BLaER1 (cell line): Measurements from ENCODE around the gene LRRC55.

Experiments used
- H3K27ac ChIP-seq: shearing (Covaris generic); formaldehyde crosslinking; 2 replicates; pipeline ENCODE4 v1.8.1; 2022
- H3K27me3 ChIP-seq: shearing (Covaris generic); formaldehyde crosslinking; 2 replicates; pipeline ENCODE4 v1.8.1; 2022
- H3K36me3 ChIP-seq: shearing (Covaris generic); formaldehyde crosslinking; 2 replicates; pipeline ENCODE4 v1.8.1; 2022
- H3K4me1 ChIP-seq: shearing (Covaris generic); formaldehyde crosslinking; 2 replicates; pipeline ENCODE4 v1.8.1; 2022
- H3K4me2 ChIP-seq: shearing (Covaris generic); formaldehyde crosslinking; 2 replicates; pipeline ENCODE4 v1.8.1; 2022
- H3K4me3 ChIP-seq: shearing (Covaris generic); formaldehyde crosslinking; 2 replicates; pipeline ENCODE4 v1.8.1; 2022
- H3K9ac ChIP-seq: shearing (Covaris generic); formaldehyde crosslinking; 2 replicates; pipeline ENCODE4 v1.8.1; 2022
- H3K9me3 ChIP-seq: shearing (Covaris generic); formaldehyde crosslinking; 2 replicates; pipeline ENCODE4 v1.8.1; 2022
- H4K20me1 ChIP-seq: shearing (Covaris generic); formaldehyde crosslinking; 2 replicates; pipeline ENCODE4 v1.8.1; 2022
- Cebpa-rat ChIP-seq: shearing (Covaris generic); IDR thresholded peaks from 2 replicates; pipeline ENCODE4 v1.8.1; 2022

The LRRC55 gene

GRCh38 chr11:57175478-57175877 is 6.3 kb upstream of the LRRC55 start:
- Histone ChIP-seq H4K20me1 (no peaks in the 10 kb centered on the region), H3K9ac (no peak overlapping the region), H3K36me3 (no peaks in the 10 kb centered on the region), H3K4me1 (no peaks in the 10 kb centered on the region), H3K27me3 (no peaks in the 10 kb centered on the region), H3K9me3 (peaks cover 5% of the 10 kb centered on the region), H3K4me3 (no peak overlapping the region), H3K27ac (no peak overlapping the region), H3K4me2 (no peak overlapping the region)
- no peak for TF ChIP-seq Cebpa-rat

GRCh38 chr11:57178334-57178733 is 3.4 kb upstream of the LRRC55 start:
- Histone ChIP-seq H3K4me2 (no peak overlapping the region), H3K4me1 (no peaks in the 10 kb centered on the region), H3K27ac (no peak overlapping the region), H3K9me3 (peaks cover 6% of the 10 kb centered on the region), H4K20me1 (no peaks in the 10 kb centered on the region), H3K4me3 (no peak overlapping the region), H3K9ac (no peak overlapping the region), H3K36me3 (no peaks in the 10 kb centered on the region), H3K27me3 (no peaks in the 10 kb centered on the region)
- TF ChIP-seq Cebpa-rat, result no peak

- H4K20me1 ChIP-seq, result no peaks in the 10 kb centered on the region
- H3K4me1 ChIP-seq, result no peaks in the 10 kb centered on the region
- H3K4me3 ChIP-seq, result no peak overlapping the region
- no peak overlapping the region for H3K4me2 ChIP-seq
- no peaks in the 10 kb centered on the region for H3K27me3 ChIP-seq
- no peak for TF ChIP-seq Cebpa-rat
- H3K36me3 ChIP-seq, result no peaks in the 10 kb centered on the region
- H3K27ac ChIP-seq, result no peak overlapping the region
- H3K9me3 ChIP-seq, result peaks cover 6% of the 10 kb centered on the region
- H3K9ac ChIP-seq, result no peak overlapping the region
Observed at GRCh38 chr11:57179681-57180080, 2.1 kb upstream of the LRRC55 start.

GRCh38 chr11:57180081-57180561 is 1.6 kb upstream of the LRRC55 start:
- no peak for TF ChIP-seq Cebpa-rat
- H3K36me3 ChIP-seq, result no peaks in the 10 kb centered on the region
- H3K27ac ChIP-seq, result no peak overlapping the region
- H4K20me1 ChIP-seq, result no peaks in the 10 kb centered on the region
- H3K9ac ChIP-seq, result no peak overlapping the region
- H3K9me3 ChIP-seq, result peaks cover 6% of the 10 kb centered on the region
- H3K4me3 ChIP-seq, result no peak overlapping the region
- H3K27me3 ChIP-seq, result no peaks in the 10 kb centered on the region
- H3K4me1 ChIP-seq, result no peaks in the 10 kb centered on the region
- no peak overlapping the region for H3K4me2 ChIP-seq

- Histone ChIP-seq H3K27me3 (no peaks in the 10 kb centered on the region), H3K36me3 (no peaks in the 10 kb centered on the region), H3K4me2 (no peak overlapping the region), H3K4me3 (no peak overlapping the region), H3K4me1 (no peaks in the 10 kb centered on the region), H3K9ac (no peak overlapping the region), H3K27ac (no peak overlapping the region), H4K20me1 (no peaks in the 10 kb centered on the region), H3K9me3 (peaks cover 6% of the 10 kb centered on the region)
- no peak for TF ChIP-seq Cebpa-rat
Observed at GRCh38 chr11:57180964-57181363, 789 bp upstream of the LRRC55 start.

GRCh38 chr11:57182896-57183295 is 1.1 kb downstream of the LRRC55 start:
- TF ChIP-seq Cebpa-rat, result no peak

GRCh38 chr11:57190548-57190947 is 8.8 kb downstream of the LRRC55 start:
- H3K4me3 ChIP-seq, result no peak overlapping the region
- H3K9ac ChIP-seq, result no peak overlapping the region
- H3K27ac ChIP-seq, result no peak overlapping the region

More at GRCh38 chr11:57182896-57183295, 1.1 kb downstream of the LRRC55 start:
- Histone ChIP-seq H3K4me2 (no peak overlapping the region), H3K4me3 (no peak overlapping the region), H3K4me1 (peaks cover 7% of the 10 kb centered on the region), H3K9ac (no peak overlapping the region), H3K9me3 (peaks cover 6% of the 10 kb centered on the region), H3K36me3 (no peaks in the 10 kb centered on the region), H4K20me1 (no peaks in the 10 kb centered on the region), H3K27ac (no peak overlapping the region), H3K27me3 (no peaks in the 10 kb centered on the region)

GRCh38 chr11:57191311-57192219 is 9.8 kb downstream of the LRRC55 start:
- Histone ChIP-seq H3K27ac (no peak overlapping the region), H3K9ac (no peak overlapping the region), H3K4me1 (peaks cover 2% of the 10 kb centered on the region), H3K36me3 (no peaks in the 10 kb centered on the region), H3K4me3 (no peak overlapping the region), H4K20me1 (no peaks in the 10 kb centered on the region), H3K4me2 (no peak overlapping the region), H3K9me3 (no peaks in the 10 kb centered on the region), H3K27me3 (no peaks in the 10 kb centered on the region)
- no peak for TF ChIP-seq Cebpa-rat

More at GRCh38 chr11:57190548-57190947, 8.8 kb downstream of the LRRC55 start:
- Histone ChIP-seq H3K27me3 (no peaks in the 10 kb centered on the region), H4K20me1 (no peaks in the 10 kb centered on the region), H3K9me3 (no peaks in the 10 kb centered on the region), H3K4me1 (peaks cover 7% of the 10 kb centered on the region), H3K4me2 (no peak overlapping the region), H3K36me3 (no peaks in the 10 kb centered on the region)
- no peak for TF ChIP-seq Cebpa-rat

- Histone ChIP-seq H4K20me1 (no peaks in the 10 kb centered on the region), H3K4me2 (no peak overlapping the region), H3K4me3 (no peak overlapping the region), H3K9me3 (no peaks in the 10 kb centered on the region), H3K4me1 (no peaks in the 10 kb centered on the region), H3K27me3 (no peaks in the 10 kb centered on the region), H3K27ac (no peak overlapping the region), H3K9ac (no peak overlapping the region), H3K36me3 (no peaks in the 10 kb centered on the region)
- no peak for TF ChIP-seq Cebpa-rat
Observed at GRCh38 chr11:57192316-57192715, 10.6 kb downstream of the LRRC55 start.

- H4K20me1 ChIP-seq, result no peaks in the 10 kb centered on the region
Observed at GRCh38 chr11:57196596-57196995, 14.8 kb downstream of the LRRC55 start.

More at GRCh38 chr11:57196596-57196995, 14.8 kb downstream of the LRRC55 start:
- no peak for TF ChIP-seq Cebpa-rat
- H3K9ac ChIP-seq, result no peak overlapping the region
- no peaks in the 10 kb centered on the region for H3K9me3 ChIP-seq
- H3K27me3 ChIP-seq, result no peaks in the 10 kb centered on the region
- no peak overlapping the region for H3K27ac ChIP-seq
- H3K36me3 ChIP-seq, result no peaks in the 10 kb centered on the region
- no peak overlapping the region for H3K4me2 ChIP-seq
- H3K4me1 ChIP-seq, result no peaks in the 10 kb centered on the region
- H3K4me3 ChIP-seq, result no peak overlapping the region
